Motor neuron (in vitro differentiated cells): Measurements from ENCODE around the gene WFDC12. TPM values are rescaled to one million over a fixed set of nuclear protein-coding genes. Genes with fewer than 3 reads are reported as not detected.
"Not testable (repeated sequence)": the region's sequence is repeated elsewhere in the genome, so short reads cannot be mapped to it uniquely, and the experiment has no call there.

Experiments
- ATAC-seq, 8 experiments: fragments of 200-7000 bp; cut with Tn5 transposase; replicated peaks in 6 of 8; 2 replicates each; pipeline ENCODE4 v1.8.0; 2021; ENCODE audit warnings: mild to moderate bottlenecking in 8 of 8, moderate library complexity in 8 of 8
- H3K27ac ChIP-seq, 2 donors: fragments of 250-450 bp; sonication (Bioruptor Pico); 2 replicates each; pipeline ENCODE4 v1.9.0; 2021; ENCODE audit warnings: antibody characterized with exemption in 2 of 2, mild to moderate bottlenecking in 2 of 2, moderate library complexity in 1 of 2
- H3K4me1 ChIP-seq, 2 donors: fragments of 250-450 bp; sonication (Bioruptor Pico); replicated peaks in 1 of 2; 2 replicates each; pipeline ENCODE4 v1.6.1; 2021; ENCODE audit warnings: antibody characterized with exemption in 2 of 2, mild to moderate bottlenecking in 2 of 2, moderate library complexity in 1 of 2
- H3K4me3 ChIP-seq, 5 donors: fragments of 250-450 bp; sonication (Bioruptor Pico); 2 replicates each; pipeline ENCODE4 v1.9.0; 2021; ENCODE audit warnings: antibody characterized with exemption in 5 of 5, mild to moderate bottlenecking in 5 of 5, moderate library complexity in 4 of 5
- WGBS, 10 experiments: fragments of 450-650 bp; shearing (Covaris generic); methylation state at CpG; one replicate each; pipeline ENCODE4 v1.0.0; 2022; 5-methylcytosine and 5-hydroxymethylcytosine counted together
- in situ Hi-C, 9 experiments: fragments of 400-800 bp; cut with MboI; loops; one replicate each; pipeline ENCODE4 v1.15.0; 2021; ENCODE audit warnings: low sequenced_read_pairs in 9 of 9, low pct_unique_long_range_greater_than_20kb in 2 of 9; ENCODE audit not compliant: unreplicated experiment in 9 of 9
- total RNA-seq, 8 experiments: library from RNA; unstranded; fragments of 300-600 nt; gene quantifications; 2 replicates each; pipeline versions ENCODE4 v1.2.3 to v1.2.4, GENCODE V29; 2022

The WFDC12 gene
- total RNA-seq, 8 experiments from 2014 or later, result not detected

DNA sequence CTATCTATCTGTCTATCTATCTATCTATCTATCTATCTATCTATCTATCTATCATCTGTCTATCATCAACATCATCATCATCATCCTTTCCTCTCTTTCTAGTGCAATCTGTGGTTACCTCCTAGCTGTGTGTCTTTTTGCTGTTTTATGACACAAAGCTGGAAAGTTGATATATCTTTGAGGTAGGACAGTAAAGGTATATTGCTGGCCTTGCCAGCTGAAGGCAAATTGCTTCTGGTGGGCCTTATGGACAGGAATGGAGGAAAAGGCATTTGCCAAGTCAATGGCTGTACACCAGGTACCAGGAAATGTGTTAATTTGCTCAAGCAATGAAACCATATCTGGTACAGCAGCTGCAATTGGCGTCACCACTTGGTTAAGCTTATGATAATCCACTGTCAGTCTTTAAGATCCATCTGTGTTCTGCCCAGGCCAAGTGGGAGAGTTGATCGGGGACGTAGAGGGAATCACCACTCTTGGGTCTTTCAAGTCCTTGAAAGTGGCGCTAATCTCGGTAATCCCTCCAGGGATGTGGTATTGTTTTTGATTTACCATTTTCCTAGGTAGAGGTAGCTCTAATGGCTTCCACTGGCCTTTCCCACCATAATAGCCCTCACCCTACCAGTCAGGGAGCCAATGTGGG lies 15.6 kb upstream of the WFDC12 start:
- H3K4me1 ChIP-seq, ATAC-seq, H3K4me3 ChIP-seq, H3K27ac ChIP-seq: not testable (repeated sequence)
- in situ Hi-C loops, result loop anchor here in 1 of 9 experiments (25.0 kb wide), 1 partner anchor 147 kb away; no protein-coding TSS in a partner anchor
- 60 to 100% (median 80%) methylated on average over 1 to 3 of the region's 5 CpGs; no CpG with 5 or more reads in 5 of the 10 experiments for WGBS, 10 experiments

- peak in 3 of 8 experiments; percentile 80 to 93 (median 86) for ATAC-seq
- Histone ChIP-seq H3K27ac (no peak overlapping the region), H3K4me3 (no peak overlapping the region), H3K4me1 (no peaks in the 10 kb centered on the region)
- 20 to 90% (median 43%) methylated on average over 1 to 14 of the region's 20 CpGs; no CpG with 5 or more reads in 1 of the 10 experiments for WGBS, 10 experiments
- in situ Hi-C loops, result loop anchor here in 1 of 9 experiments (25.0 kb wide), 1 partner anchor 149 kb away; no protein-coding TSS in a partner anchor
These were observed 14.5 kb upstream of the WFDC12 start for GRCh38 chr20:45138561-45139300.

GRCh38 chr20:45136911-45137310 lies 12.6 kb upstream of the WFDC12 start:
- 0 to 80% (median 37%) methylated on average over 1 to 2 of the region's 2 CpGs; no CpG with 5 or more reads in 7 of the 10 experiments for WGBS, 10 experiments
- no peak for ATAC-seq
- in situ Hi-C loops, result loop anchor here in 1 of 9 experiments (25.0 kb wide), 1 partner anchor 150 kb away; no protein-coding TSS in a partner anchor

DNA sequence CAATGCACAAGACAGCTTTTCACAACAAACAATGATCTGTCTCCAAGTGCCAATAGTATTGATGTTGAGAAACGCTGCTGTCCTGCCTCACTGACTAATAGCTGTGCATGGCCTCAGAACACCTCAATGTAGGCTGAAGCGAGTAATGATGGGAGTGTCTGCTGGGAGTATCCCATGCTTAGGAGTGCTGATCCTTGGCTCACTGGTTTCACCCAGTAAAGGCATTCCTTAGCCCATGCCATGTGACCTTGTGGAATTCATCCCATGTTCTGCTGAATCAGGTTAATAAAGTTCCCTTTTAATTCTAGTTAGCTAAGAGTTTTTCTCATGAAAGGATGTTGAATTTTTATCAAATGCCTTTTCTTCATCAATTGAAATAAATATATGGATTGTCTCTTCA lies 3.8 kb upstream of the WFDC12 start:
- in situ Hi-C loops, result loop anchor here in 1 of 9 experiments (25.0 kb wide), 1 partner anchor 159 kb away; no protein-coding TSS in a partner anchor
- Histone ChIP-seq H3K4me3 (no peak overlapping the region), H3K27ac (no peak overlapping the region), H3K4me1 (no peaks in the 10 kb centered on the region)
- peak in 3 of 8 experiments; percentile 22 to 100 (median 88) for ATAC-seq
- WGBS, 10 experiments, result 17 to 86% (median 54%) methylated on average over 1 to 2 of the region's 2 CpGs; no CpG with 5 or more reads in 4 of the 10 experiments

More at GRCh38 chr20:45136911-45137310, 12.6 kb upstream of the WFDC12 start:
- Histone ChIP-seq H3K4me1 (no peaks in the 10 kb centered on the region), H3K27ac (no peak overlapping the region), H3K4me3 (no peak overlapping the region)

DNA sequence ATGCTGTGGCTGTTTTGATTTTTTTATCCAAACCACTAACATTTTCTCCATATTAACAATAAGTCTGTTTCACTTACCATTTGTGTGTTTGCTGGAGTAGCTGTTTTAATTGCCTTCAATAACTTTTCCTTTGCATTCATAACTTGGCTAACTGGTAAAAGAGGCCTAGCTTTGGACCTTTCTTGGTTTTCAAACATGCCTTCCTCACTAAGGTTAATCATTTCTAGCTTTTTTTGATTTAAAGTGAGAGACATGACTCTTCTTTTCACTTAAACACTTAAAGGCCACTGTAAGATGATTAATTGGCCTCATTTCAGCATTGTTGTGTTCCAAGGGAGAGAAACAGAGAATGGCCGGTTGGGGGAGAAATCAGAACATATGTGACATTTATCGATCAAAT lies 2.9 kb downstream of the WFDC12 start:
- no peaks in the 10 kb centered on the region for H3K4me1 ChIP-seq
- H3K27ac ChIP-seq, result no peak overlapping the region
- WGBS, 10 experiments, result 30 to 75% (median 62%) methylated on average over 1 to 2 of the region's 2 CpGs; no CpG with 5 or more reads in 1 of the 10 experiments
- ATAC-seq, result no peak
- no peak overlapping the region for H3K4me3 ChIP-seq
- in situ Hi-C loops, result loop anchor here in 1 of 9 experiments (25.0 kb wide), 1 partner anchor 166 kb away; no protein-coding TSS in a partner anchor

DNA sequence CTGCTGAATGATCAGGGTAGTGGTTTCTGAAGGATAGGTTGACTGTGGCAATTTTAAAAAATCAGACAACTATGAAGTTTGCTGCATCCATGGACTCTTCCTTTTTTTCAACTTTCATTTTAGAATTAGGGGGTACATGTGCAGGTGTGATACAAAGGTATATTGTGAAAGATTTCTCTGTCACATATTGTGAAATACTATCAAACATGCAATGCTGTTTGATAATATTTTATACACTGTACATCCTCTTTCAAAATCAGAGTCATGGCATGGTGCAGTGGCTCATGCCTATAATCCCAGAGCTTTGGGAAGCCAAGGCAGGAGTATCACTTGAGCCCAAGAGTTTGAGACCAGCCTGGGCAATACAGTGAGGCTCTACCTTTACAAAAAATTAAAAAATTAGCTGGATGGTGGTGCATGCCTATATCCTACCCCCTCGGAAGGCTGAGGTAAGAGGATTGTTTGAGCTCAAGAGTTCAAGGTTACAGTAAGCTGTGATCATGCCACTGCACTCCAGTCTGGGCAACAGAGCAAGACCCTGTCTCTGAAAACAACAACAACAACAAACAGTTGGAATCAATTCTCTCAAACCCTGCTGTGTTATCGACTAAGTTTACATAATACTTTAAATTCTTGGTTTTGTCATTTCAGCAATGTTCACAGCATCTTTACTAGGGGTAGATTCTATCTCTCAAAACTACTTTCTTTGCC lies 4.6 kb downstream of the WFDC12 start:
- no peak for ATAC-seq
- WGBS, 10 experiments, result 17 to 94% (median 67%) methylated on average over 1 to 2 of the region's 2 CpGs; no CpG with 5 or more reads in 1 of the 10 experiments
- Histone ChIP-seq H3K4me3 (no peak overlapping the region), H3K4me1 (no peaks in the 10 kb centered on the region), H3K27ac (no peak overlapping the region)
- in situ Hi-C loops, result loop anchor here in 1 of 9 experiments (25.0 kb wide), 1 partner anchor 168 kb away; no protein-coding TSS in a partner anchor

GRCh38 chr20:45118028-45118427 lies 6.2 kb downstream of the WFDC12 start:
- no peak for ATAC-seq
- WGBS, 10 experiments, result 11 to 100% (median 86%) methylated on average over 1 to 2 of the region's 2 CpGs; no CpG with 5 or more reads in 2 of the 10 experiments
- Histone ChIP-seq H3K27ac (no peak overlapping the region), H3K4me1 (no peaks in the 10 kb centered on the region), H3K4me3 (no peak overlapping the region)
- in situ Hi-C loops, result loop anchor here in 1 of 9 experiments (25.0 kb wide), 1 partner anchor 169 kb away; no protein-coding TSS in a partner anchor

GRCh38 chr20:45117581-45117980 lies 6.7 kb downstream of the WFDC12 start:
- Histone ChIP-seq H3K4me3 (no peak overlapping the region), H3K27ac (no peak overlapping the region), H3K4me1 (no peaks in the 10 kb centered on the region)
- 0 to 95% (median 73%) methylated on average over 1 to 4 of the region's 4 CpGs for WGBS, 10 experiments
- ATAC-seq, result no peak
- in situ Hi-C loops, result loop anchor here in 1 of 9 experiments (25.0 kb wide), 1 partner anchor 170 kb away; no protein-coding TSS in a partner anchor

- ATAC-seq, result no peak
- WGBS, 10 experiments, result 67 to 100% (median 83%) methylated on average over 1 to 4 of the region's 4 CpGs; no CpG with 5 or more reads in 6 of the 10 experiments
- H3K4me3 ChIP-seq, result no peak overlapping the region
- H3K27ac ChIP-seq, result no peak overlapping the region
- no peaks in the 10 kb centered on the region for H3K4me1 ChIP-seq
- in situ Hi-C loops, result loop anchor here in 1 of 9 experiments (25.0 kb wide), 1 partner anchor 171 kb away; no protein-coding TSS in a partner anchor
These were observed 8.4 kb downstream of the WFDC12 start for GRCh38 chr20:45115829-45116228.

- no peak for ATAC-seq
- Histone ChIP-seq H3K4me1 (no peaks in the 10 kb centered on the region), H3K4me3 (no peak overlapping the region), H3K27ac (no peak overlapping the region)
- in situ Hi-C loops, result loop anchor here in 1 of 9 experiments (25.0 kb wide), 1 partner anchor 172 kb away; no protein-coding TSS in a partner anchor
- 33 to 100% (median 86%) methylated on average over 1 to 2 of the region's 3 CpGs; no CpG with 5 or more reads in 7 of the 10 experiments for WGBS, 10 experiments
These were observed 8.9 kb downstream of the WFDC12 start for GRCh38 chr20:45115386-45115774.

GRCh38 chr20:45114465-45115385 lies 9.5 kb downstream of the WFDC12 start, which contains the start of gene WFDC5:
Gene WFDC5 (minus strand): TSS chr20:45115174. CDS start chr20:45115083, 91 bp downstream.
- H3K4me1 ChIP-seq, result no peaks in the 10 kb centered on the region
- no peak within 1 kb of the TSS for H3K27ac ChIP-seq
- peak in 1 of 8 experiments; percentile 35 for ATAC-seq
- in situ Hi-C loops, result loop anchor here in 1 of 9 experiments (25.0 kb wide), 1 partner anchor 173 kb away; no protein-coding TSS in a partner anchor
- WGBS, 10 experiments, result 0 to 86% (median 51%) methylated on average over 1 to 10 of the region's 16 CpGs; no CpG with 5 or more reads in 4 of the 10 experiments
- H3K4me3 ChIP-seq, result no peak within 1 kb of the TSS
